ENCODE results near the gene MYL12A. TPM values are rescaled to one million over a fixed set of nuclear protein-coding genes. Genes with fewer than 3 reads are reported as not detected.

Gene MYL12A
- total and polyA plus RNA-seq, 2 experiments from 2014 or later = 206 to 502 TPM

GRCh38 chr18:3224223-3224622, 23.4 kb upstream of the MYL12A start:
- no peak for DNase-seq (ENCODE audit: low spot score)
- no peak for ATAC-seq
- H3K4me1 ChIP-seq (ENCODE audit: insufficient read depth) = peaks cover 14% of the 10 kb centered on the region
- H3K27ac Mint-ChIP-seq = no peak overlapping the region
- H3K27me3 ChIP-seq (ENCODE audit: insufficient read depth) = no peaks in the 10 kb centered on the region
- no peaks in the 10 kb centered on the region for H3K79me2 ChIP-seq (replicated peaks; ENCODE audit: insufficient read depth)
- H3K4me3 Mint-ChIP-seq = no peak overlapping the region
- no peaks in the 10 kb centered on the region for H3K9me2 ChIP-seq (ENCODE audit: insufficient read depth)
- no peak overlapping the region for H3K27ac ChIP-seq (ENCODE audit: low read depth)
- no peak overlapping the region for H2AFZ ChIP-seq
- H3K36me3 ChIP-seq (ENCODE audit: insufficient read depth) = no peaks in the 10 kb centered on the region; the same call in 1 of the 2 replicates
- H4K20me1 ChIP-seq (replicated peaks; ENCODE audit: insufficient read depth) = no peaks in the 10 kb centered on the region
- TF ChIP-seq STAT1 (IDR thresholded peaks at IDR 0.05; ENCODE audit: unreplicated experiment) (no peak), ZNF331 (CRISPR knock-in tag; IDR thresholded peaks at IDR 0.05; ENCODE audit: low read depth) (no peak), ZNF114 (CRISPR knock-in tag; IDR thresholded peaks at IDR 0.05) (no peak), ZNF462 (CRISPR knock-in tag; IDR thresholded peaks at IDR 0.05) (no peak), JUNB (IDR thresholded peaks at IDR 0.05; ENCODE audit: unreplicated experiment) (no peak), EZH2 (IDR thresholded peaks at IDR 0.05; ENCODE audit: low read depth, unreplicated experiment) (no peak), POLR2AphosphoS5 (IDR thresholded peaks at IDR 0.05; ENCODE audit: low read depth) (no peak), ETS1 (IDR thresholded peaks at IDR 0.05) (no peak), EZH2phosphoT487 (IDR thresholded peaks at IDR 0.05; ENCODE audit: unreplicated experiment) (no peak), NANOG (IDR thresholded peaks at IDR 0.05; ENCODE audit: borderline replicate concordance) (no peak), CREB1 (CRISPR knock-in tag; IDR thresholded peaks at IDR 0.05; ENCODE audit: low read depth) (no peak)
- H3F3A ChIP-seq (replicated peaks; ENCODE audit: low read depth) = no peaks in the 10 kb centered on the region
- no peaks in the 10 kb centered on the region for H3K9me3 Mint-ChIP-seq
- no peaks in the 10 kb centered on the region for H3K36me3 Mint-ChIP-seq (ENCODE audit: low read depth)
- no peak overlapping the region for H3K4me2 ChIP-seq
- H3K4me1 Mint-ChIP-seq = peaks cover 11% of the 10 kb centered on the region; the same call in 2 of the 3 replicates
- H3K27me3 Mint-ChIP-seq (ENCODE audit: insufficient read depth, low read depth, poor library complexity) = peaks cover 2% of the 10 kb centered on the region
- no peak overlapping the region for H3K4me3 ChIP-seq
